Right renal pelvis (tissue), 4 donors: ENCODE data around the gene FIGLA. TPM values are rescaled to one million over a fixed set of nuclear protein-coding genes. Genes with fewer than 3 reads are reported as not detected.

ENCODE experiments used
- DNase-seq, 4 donors: peaks; one replicate each; pipeline ENCODE4 v3.0.0-alpha.2; 2013; ENCODE audit warnings: low read depth in 4 of 4, low spot score in 3 of 4, missing footprints in 1 of 4
- polyA plus RNA-seq, 4 donors: library from polyadenylated mRNA; unstranded; fragments of 120-200 nt; gene quantifications; one replicate each; pipeline ENCODE4 v1.2.1, GENCODE V29; 2013; ENCODE audit not compliant: insufficient read length in 4 of 4

The FIGLA gene
- polyA plus RNA-seq, 4 donors, result not detected

DNA sequence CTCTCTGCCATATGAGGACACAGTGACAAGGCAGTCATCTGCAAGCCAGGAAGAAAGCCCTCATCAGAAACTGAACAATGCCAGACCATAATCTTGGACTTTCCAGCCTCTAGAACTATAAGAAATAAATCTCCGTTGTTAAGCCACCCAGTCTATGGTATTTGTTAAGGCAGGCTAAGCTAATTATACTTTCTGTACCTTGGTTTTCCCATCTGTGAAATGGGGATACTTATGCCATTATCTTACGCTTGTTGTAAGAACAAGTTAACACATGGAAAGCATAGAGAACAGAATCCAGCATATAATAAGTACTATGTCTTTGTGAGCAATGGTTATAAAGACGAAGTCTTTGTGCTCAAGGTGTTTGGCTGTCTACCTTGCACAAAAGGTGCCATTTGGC lies 14.2 kb downstream of the FIGLA start:
- DNase-seq, result no peak

DNA sequence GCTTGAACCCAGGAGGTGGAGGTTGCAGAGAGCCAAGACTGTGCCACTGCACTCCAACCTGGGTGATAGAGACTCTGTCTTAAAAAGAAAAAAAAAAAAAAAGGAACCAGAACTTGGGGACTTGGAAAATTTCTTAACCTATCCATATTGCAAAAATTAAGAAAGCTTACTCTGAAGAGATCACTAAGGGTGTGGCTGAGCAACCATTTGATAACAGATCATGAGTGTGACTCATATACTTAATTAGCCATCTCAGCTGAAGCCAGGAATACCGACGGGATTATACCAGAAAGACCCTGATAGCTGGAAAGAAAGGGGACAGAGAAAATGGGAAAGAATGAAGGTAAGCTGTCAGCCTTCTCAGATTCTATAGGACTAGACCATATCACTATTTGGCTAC lies 15.3 kb downstream of the FIGLA start:
- no peak for DNase-seq

DNA sequence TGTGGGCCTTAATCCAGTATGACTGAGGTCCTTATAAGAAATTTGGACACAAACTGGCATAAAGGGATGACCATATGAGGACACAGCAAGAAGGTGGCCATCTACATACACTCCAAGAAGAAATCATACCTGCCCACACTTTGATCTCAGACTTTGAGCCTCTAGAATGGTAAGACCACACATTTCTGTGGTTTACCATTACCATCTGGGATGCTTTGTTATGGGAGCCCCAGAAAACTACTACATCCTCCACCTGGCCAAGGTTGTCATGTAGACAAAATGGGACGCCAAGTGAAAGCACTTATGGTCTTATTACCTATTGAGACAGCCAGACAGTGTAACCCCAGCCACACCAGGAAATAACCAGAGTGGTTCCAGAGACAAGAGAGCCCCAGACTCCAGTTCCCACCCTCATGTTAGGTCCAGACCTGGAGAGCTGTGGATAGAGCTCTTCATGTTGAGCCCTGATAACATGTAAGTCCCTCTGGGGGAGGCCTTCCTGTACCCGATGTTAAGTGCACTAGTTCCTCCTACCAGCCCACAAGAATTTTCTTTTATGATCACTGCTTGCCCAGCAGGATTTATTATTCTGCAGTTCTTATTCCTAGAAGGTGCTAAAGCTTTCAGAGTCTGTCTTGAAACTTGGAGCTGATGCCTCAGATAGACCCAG lies 17.8 kb downstream of the FIGLA start:
- DNase-seq, result no peak

GRCh38 chr2:70771446-70771845 lies 19.0 kb downstream of the FIGLA start:
- DNase-seq, result no peak

DNA sequence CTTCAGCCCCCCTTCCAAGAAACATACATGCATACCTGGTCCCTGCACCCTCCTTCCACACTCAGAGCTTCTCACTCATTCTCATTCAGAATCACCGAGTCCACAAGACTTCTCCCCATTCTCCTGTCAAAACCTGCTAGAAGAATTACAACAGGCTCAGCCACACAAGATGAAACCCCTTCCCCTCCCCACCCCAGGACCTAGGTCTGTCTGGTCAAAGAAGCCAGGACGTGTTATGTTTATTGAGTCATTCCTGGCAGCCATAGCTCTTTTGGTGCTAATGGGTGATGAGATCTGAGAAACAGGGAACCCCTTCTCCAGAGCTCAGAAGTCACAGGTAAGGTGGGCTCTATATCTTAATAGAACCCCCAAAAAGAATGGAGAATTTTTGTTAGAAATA lies 21.0 kb downstream of the FIGLA start:
- DNase-seq, result no peak

- DNase-seq, result no peak
Measured at GRCh38 chr2:70768590-70769085, 21.8 kb downstream of the FIGLA start.

GRCh38 chr2:70767699-70768589 lies 22.5 kb downstream of the FIGLA start, which contains the start of gene ADD2:
ADD2 (minus strand) TSS chr2:70768200; CDS start chr2:70706408, 61,792 bp downstream.
- DNase-seq, result no peak

GRCh38 chr2:70767079-70767698 lies 23.3 kb downstream of the FIGLA start:
- no peak for DNase-seq

DNA sequence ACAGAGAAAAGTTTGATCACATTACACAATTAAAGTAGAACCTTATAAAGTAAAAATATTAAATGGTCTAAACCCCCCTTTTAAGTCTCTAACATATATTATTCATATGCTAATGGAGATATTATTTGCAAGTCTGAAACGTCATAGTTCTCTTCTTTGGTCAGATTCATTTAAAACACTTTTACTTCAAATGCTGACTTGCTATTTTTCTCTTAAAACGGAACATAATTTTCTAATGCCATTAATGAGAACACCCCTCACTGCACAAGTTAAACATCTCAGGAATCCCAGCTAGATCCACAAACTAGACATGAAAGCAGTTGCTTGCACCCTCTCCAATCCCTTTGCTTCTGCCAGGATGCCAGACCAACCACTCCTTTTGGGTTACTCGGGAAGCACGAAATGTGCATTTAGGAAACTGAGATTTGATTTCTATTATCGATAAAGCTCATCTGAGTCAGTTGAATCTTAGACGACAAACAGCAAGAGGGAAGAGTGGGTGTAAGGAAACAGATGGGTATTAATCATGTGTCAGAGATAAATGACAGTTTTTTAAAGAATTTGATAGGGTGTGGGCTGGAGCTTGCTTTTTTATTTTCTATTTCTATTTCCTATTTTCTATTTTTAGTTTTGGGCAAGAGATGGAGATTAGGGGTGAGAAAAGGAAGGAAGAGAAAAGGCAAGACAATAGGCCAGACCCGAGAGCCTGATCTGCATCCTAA lies 23.9 kb downstream of the FIGLA start:
- DNase-seq, result no peak

- DNase-seq, result no peak
Measured at GRCh38 chr2:70765507-70765906, 24.9 kb downstream of the FIGLA start.

DNA sequence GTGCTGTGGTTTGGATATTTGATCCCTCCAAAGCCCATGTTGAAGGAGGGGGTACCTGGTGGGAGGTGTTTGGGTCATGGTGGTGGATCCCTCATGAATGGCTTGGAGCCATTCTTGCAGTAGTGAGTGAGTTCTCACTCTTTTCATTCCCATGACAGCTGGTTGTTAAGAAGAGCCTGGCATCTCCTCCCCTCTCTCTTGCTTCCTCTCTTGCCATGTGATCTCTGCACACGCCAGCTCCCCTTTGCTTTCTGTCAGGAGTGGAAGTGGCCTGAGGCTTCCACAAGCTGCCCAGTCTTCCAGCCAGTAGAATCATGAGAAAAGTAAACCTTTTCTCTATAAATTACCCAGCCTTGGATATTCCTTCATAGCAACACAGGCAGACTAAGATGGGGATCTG lies 31.0 kb downstream of the FIGLA start:
- DNase-seq, result no peak

DNA sequence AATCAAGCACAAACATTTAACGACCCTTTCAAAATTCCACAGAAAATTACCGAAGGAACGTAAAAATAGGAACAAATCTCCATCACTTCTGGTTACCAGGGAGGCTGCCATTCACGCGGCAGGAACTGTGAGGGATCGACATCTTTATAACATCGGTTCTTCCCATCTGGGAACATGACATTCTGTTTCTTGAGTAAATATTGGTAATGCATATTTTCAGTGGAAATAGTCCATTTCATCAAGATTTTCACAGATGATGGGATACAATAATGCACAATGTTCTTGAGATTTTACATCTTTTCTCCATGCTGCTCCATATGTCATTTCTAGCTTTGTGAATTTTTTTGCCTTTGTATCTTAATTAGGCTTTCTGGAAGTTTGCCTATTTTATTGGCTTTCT lies 32.5 kb downstream of the FIGLA start:
- DNase-seq, result no peak

GRCh38 chr2:70757360-70757759 lies 33.1 kb downstream of the FIGLA start:
- no peak for DNase-seq

- no peak for DNase-seq
Measured at GRCh38 chr2:70756128-70756527, 34.3 kb downstream of the FIGLA start.

DNA sequence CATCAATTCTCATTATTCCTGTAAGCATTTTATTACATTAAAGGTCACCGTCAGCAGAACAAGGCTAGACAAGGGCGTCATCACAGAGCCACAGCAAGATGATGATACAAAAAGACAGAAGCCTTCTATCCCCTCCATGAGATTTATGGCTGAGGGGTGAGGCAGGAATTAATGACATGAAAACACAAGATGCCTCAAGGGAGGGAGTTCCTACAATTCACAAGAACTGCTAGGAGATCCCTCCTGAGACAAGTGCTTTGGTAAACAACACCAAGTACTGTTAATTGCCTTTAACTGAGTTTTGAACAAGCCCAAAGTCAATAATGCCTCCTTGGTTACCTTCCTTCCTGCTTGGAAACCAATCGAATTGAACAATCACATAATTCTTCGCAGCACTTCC lies 36.5 kb downstream of the FIGLA start:
- no peak for DNase-seq

GRCh38 chr2:70753031-70753430 lies 37.4 kb downstream of the FIGLA start:
- DNase-seq, result no peak

DNA sequence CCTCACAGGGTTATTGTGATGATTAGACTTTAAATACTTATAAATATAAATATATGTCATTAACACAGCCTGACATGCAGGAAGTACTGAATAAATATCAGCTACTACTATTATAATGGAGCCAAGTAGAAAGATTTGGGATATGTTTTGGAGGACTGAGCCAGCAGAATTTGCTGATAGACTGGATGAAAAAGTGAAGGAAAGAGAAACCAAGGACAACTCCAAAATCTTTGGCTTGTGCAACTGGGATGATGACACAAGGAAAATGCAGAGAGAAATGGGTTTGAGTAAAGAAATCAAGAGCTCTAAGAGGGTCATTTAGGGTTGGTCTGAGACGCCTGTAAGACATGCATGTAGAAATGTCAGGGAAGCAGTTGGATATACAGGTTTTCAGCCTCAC lies 38.0 kb downstream of the FIGLA start:
- no peak for DNase-seq

DNA sequence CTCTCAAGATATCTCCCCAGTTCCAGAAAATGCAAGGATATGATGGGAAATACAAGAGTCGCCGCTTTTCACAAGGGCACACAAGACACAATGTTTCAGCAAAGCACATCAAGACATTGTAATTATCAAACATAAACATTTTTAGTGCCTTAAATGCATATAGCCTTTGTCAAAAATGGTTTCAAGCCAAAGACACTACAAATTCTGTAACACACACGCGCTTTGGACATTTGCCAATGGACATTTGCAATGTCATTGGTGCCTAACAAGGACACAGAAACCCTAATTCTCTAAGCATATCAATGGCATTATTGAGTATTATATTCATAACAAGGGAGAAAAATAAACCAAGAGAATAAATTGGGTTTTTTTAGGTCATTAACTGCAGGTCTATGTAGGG lies 38.6 kb downstream of the FIGLA start:
- no peak for DNase-seq

DNA sequence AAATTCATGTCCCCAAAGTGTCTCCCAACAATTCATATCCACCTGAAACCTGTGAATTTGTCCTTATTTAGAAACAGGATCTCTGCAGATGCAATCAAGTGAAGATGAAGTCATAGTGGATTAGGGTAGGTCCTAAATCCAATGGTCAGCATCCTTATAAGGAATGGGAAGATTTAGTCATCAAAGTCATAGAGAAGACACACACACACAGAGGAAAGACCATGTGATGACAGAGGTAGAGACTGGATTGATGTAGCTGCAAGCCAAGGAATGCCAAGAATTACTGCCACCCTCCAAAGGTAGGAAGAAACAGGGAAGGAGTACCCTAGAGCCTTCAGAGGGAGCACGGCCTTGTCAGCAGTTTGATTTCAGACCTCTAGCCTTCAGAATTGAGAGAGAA lies 40.1 kb downstream of the FIGLA start:
- no peak for DNase-seq

DNA sequence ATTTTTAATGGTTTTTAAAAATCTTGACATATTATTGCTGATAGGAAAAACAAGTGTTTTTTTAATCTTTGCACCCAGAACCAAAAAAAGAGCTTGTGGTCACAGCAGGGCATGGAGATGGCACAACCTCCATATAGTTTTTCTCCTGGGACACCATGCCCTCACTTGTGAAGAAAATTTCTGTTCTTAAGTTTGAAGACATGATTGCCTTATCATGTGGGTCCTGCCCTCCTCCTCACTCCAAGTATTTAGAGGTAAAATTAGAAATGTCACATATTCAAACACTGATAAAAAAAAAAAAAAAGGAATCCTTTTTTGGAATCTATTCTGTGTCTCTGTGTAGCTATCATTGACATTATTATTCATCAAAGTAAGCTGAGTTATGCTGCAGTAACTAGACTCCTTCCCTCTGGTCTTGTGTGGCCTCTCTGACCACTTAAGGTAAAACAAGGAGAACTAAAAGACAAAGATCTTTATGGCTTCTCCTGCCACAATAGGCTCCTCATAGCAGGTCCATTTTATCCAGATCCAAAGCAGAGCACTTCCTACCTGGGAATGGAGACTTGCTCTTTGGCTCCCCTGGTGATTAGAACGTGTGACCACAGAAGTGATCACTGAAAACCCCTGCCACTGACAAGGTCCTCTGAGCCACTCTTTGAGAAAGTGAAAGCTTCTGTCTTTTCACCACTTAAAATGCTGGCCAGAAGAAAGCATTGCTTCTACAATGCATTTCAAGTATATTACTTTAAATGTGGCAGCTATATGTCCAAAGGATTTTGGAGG lies 42.2 kb downstream of the FIGLA start:
- DNase-seq, result no peak
